Spleen (tissue), 7 donors: ENCODE results near the gene TEX48.

ENCODE experiments used
- CTCF ChIP-seq, 11 experiments: fragments of 200-600 bp in 7 of 11; fragments of 450-650 bp in 4 of 11; sonication (generic) in 4 of 11; IDR thresholded peaks in 8 of 11; conservative IDR thresholded peaks in 3 of 11; 1 replicate in 7 of 11; 2 replicates in 4 of 11; pipeline versions ENCODE4 v1.4.0 to v1.8.0; 2016 to 2021; ENCODE audit warnings: antibody characterized with exemption in 11 of 11, inconsistent platforms in 4 of 11, mild to moderate bottlenecking in 1 of 11
- POLR2AphosphoS5 ChIP-seq, 3 donors: sonication (generic); formaldehyde crosslinking; IDR thresholded peaks; one replicate each; pipeline ENCODE4 v1.5.1; 2017; ENCODE audit warnings: antibody characterized with exemption in 3 of 3
- donor health status: DM: no; HTN: no; CAD: no; lungs with moderate emphysema.
- donor health status: DM: no; HTN: no; CAD: no.
- donor health status: DM: no; HTN: no; CAD: no.

- TF ChIP-seq CTCF (IDR thresholded peaks at IDR 0.05 in 8 of 11, conservative IDR thresholded peaks at IDR 0.05 in 3 of 11) (no peak), POLR2AphosphoS5 (IDR thresholded peaks at IDR 0.05) (no peak)
Measured at GRCh38 chr9:114688909-114689610, 7.1 kb upstream of the TEX48 start.
